Tibial nerve (tissue), 4 donors: ENCODE measurements around the gene ETV3. TPM values are rescaled to one million over a fixed set of nuclear protein-coding genes. Genes with fewer than 3 reads are reported as not detected.

ENCODE experiments used
- DNase-seq, 2 donors: peaks; one replicate each; pipeline ENCODE4 v3.0.0-alpha.2; 2019; ENCODE audit warnings: low spot score in 2 of 2
- H3K27ac ChIP-seq, 4 donors: fragments of 200-600 bp; sonication (generic) in 3 of 4; one replicate each; pipeline ENCODE4 v1.5.1; 2017 to 2019; ENCODE audit warnings: mild to moderate bottlenecking in 1 of 4
- H3K27me3 ChIP-seq, 2 donors: fragments of 200-600 bp; sonication (generic) in 1 of 2; one replicate each; pipeline versions ENCODE4 v1.5.1 to v1.6.0; 2017 to 2019
- H3K36me3 ChIP-seq, 3 donors: fragments of 200-600 bp; sonication (generic); one replicate each; pipeline ENCODE4 v1.5.1; 2018 to 2019
- H3K4me1 ChIP-seq, 4 donors: fragments of 200-600 bp; sonication (generic) in 3 of 4; one replicate each; pipeline ENCODE4 v1.5.1; 2017 to 2019
- H3K4me3 ChIP-seq, 4 donors: fragments of 200-600 bp; sonication (generic) in 3 of 4; one replicate each; pipeline ENCODE4 v1.5.1; 2017 to 2019; ENCODE audit warnings: mild to moderate bottlenecking in 1 of 4, moderate library complexity in 1 of 4
- H3K9me3 ChIP-seq, 4 donors: fragments of 200-600 bp; sonication (generic) in 3 of 4; one replicate each; pipeline ENCODE4 v1.5.1; 2017 to 2019
- EP300 ChIP-seq, 2 donors: sonication (generic); formaldehyde crosslinking; IDR thresholded peaks; one replicate each; pipeline ENCODE4 v1.6.1; 2017; ENCODE audit warnings: antibody characterized with exemption in 2 of 2, mild to moderate bottlenecking in 1 of 2
- POLR2A ChIP-seq, 2 donors: fragments of 450-650 bp; IDR thresholded peaks; one replicate each; pipeline ENCODE4 v1.6.1; 2017; ENCODE audit warnings: antibody characterized with exemption in 2 of 2, mild to moderate bottlenecking in 2 of 2, moderate library complexity in 2 of 2
- WGBS, 2 donors: methylation state at CpG; one replicate each; pipeline ENCODE4 v1.1.5; 2018; 5-methylcytosine and 5-hydroxymethylcytosine counted together
- total RNA-seq, 4 donors: library from RNA; depleted of rRNA; stranded (reverse); fragments of >200 nt; gene quantifications; one replicate each; pipeline ENCODE4 v1.1.0, GENCODE V29; 2016
- TF ChIP-seq, protein P1 (sequence below), 5 experiments: fragments of 200-600 bp in 3 of 5; fragments of 450-650 bp in 2 of 5; sonication (generic) in 3 of 5; IDR thresholded peaks; one replicate each; pipeline ENCODE4 v1.5.1; 2016 to 2019; ENCODE audit warnings: antibody characterized with exemption in 5 of 5, mild to moderate bottlenecking in 3 of 5, moderate library complexity in 2 of 5

ETV3 gene
- total RNA-seq, 4 donors from 2014 or later = 18.4 to 20.0 (median 19.1) TPM

GRCh38 chr1:157089789-157090188, 48.4 kb downstream of the ETV3 start:
- no peaks in the 10 kb centered on the region for H3K36me3 ChIP-seq
- H3K4me1 ChIP-seq = peaks cover 0 to 20% (median 7%) of the 10 kb centered on the region in 4 donors
- DNase-seq = no peak
- 80 to 84% methylated on average over 8 to 9 of the region's 9 CpGs for WGBS, 2 donors
- no peaks in the 10 kb centered on the region for H3K9me3 ChIP-seq
- H3K4me3 ChIP-seq = no peak overlapping the region
- no peaks in the 10 kb centered on the region for H3K27me3 ChIP-seq
- TF ChIP-seq EP300 (IDR thresholded peaks at IDR 0.05) (no peak), POLR2A (IDR thresholded peaks at IDR 0.05) (no peak)
- TF ChIP-seq, protein P1, sequence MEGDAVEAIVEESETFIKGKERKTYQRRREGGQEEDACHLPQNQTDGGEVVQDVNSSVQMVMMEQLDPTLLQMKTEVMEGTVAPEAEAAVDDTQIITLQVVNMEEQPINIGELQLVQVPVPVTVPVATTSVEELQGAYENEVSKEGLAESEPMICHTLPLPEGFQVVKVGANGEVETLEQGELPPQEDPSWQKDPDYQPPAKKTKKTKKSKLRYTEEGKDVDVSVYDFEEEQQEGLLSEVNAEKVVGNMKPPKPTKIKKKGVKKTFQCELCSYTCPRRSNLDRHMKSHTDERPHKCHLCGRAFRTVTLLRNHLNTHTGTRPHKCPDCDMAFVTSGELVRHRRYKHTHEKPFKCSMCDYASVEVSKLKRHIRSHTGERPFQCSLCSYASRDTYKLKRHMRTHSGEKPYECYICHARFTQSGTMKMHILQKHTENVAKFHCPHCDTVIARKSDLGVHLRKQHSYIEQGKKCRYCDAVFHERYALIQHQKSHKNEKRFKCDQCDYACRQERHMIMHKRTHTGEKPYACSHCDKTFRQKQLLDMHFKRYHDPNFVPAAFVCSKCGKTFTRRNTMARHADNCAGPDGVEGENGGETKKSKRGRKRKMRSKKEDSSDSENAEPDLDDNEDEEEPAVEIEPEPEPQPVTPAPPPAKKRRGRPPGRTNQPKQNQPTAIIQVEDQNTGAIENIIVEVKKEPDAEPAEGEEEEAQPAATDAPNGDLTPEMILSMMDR (IDR thresholded peaks at IDR 0.05) = no peak
- H3K27ac ChIP-seq = no peak overlapping the region

DNA sequence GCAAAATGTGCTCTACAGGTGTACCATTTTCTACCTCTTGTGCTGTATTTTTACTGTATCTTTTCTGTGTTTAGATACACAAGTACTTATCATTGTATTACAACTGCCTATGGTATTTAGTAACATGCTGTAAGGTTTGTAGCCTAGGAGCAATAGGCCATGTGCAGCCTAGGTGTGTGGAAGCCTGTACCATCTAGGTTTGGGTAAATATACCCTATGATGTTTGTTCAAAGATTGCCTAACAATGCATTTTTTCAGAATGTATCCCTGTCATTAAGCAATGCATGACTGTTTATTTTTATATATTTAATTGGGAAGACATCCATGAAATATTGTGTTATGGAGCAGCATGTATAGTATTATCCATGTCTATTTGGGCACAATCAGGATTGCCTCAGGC, 49.6 kb downstream of the ETV3 start:
- no peak for DNase-seq
- Histone ChIP-seq H3K4me1 (peaks cover 0 to 20% (median 7%) of the 10 kb centered on the region in 4 donors), H3K36me3 (no peaks in the 10 kb centered on the region), H3K27ac (no peak overlapping the region), H3K9me3 (no peaks in the 10 kb centered on the region), H3K4me3 (no peak overlapping the region), H3K27me3 (no peaks in the 10 kb centered on the region)
- TF ChIP-seq, protein P1 (IDR thresholded peaks at IDR 0.05) = no peak
- TF ChIP-seq POLR2A (IDR thresholded peaks at IDR 0.05) (no peak), EP300 (IDR thresholded peaks at IDR 0.05) (no peak)

DNA sequence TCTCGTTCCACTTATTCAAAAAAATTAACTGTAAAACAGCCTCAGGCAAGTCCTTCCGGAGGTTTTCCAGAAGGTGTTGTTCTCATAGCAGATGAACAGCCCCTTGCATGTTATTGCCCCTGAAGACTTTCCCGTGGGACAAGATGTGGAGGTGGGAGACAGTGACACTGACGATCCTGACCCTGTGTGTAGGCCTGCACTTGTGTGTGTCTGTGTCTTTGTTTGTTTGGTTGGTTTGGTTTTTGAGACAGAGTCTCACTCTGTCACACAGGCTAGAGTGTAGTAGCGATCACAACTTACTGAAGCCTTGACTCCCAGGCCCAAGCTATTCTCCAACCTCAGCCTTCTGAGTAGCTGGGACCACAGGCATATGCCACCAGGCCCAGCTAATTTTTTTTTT, 51.2 kb downstream of the ETV3 start:
- Histone ChIP-seq H3K4me3 (no peak overlapping the region), H3K9me3 (no peaks in the 10 kb centered on the region), H3K27ac (no peak overlapping the region), H3K4me1 (peaks cover 0 to 14% (median 7%) of the 10 kb centered on the region in 4 donors), H3K27me3 (no peaks in the 10 kb centered on the region), H3K36me3 (no peaks in the 10 kb centered on the region)
- DNase-seq = no peak
- 72 to 81% methylated on average over 5 of the region's 5 CpGs for WGBS, 2 donors
- TF ChIP-seq, protein P1 (IDR thresholded peaks at IDR 0.05) = no peak
- TF ChIP-seq EP300 (IDR thresholded peaks at IDR 0.05) = no peak
- TF ChIP-seq POLR2A (IDR thresholded peaks at IDR 0.05) = no peak

GRCh38 chr1:157086299-157086698, 51.9 kb downstream of the ETV3 start:
- Histone ChIP-seq H3K4me1 (peaks cover 0 to 14% (median 7%) of the 10 kb centered on the region in 4 donors), H3K27ac (no peak overlapping the region), H3K4me3 (no peak overlapping the region), H3K9me3 (no peaks in the 10 kb centered on the region), H3K36me3 (no peaks in the 10 kb centered on the region), H3K27me3 (no peaks in the 10 kb centered on the region)
- TF ChIP-seq, protein P1 (IDR thresholded peaks at IDR 0.05) = no peak
- no peak for TF ChIP-seq POLR2A (IDR thresholded peaks at IDR 0.05)
- TF ChIP-seq EP300 (IDR thresholded peaks at IDR 0.05) = no peak
- WGBS, 2 donors = 78 to 80% methylated on average over 6 of the region's 6 CpGs
- no peak for DNase-seq

DNA sequence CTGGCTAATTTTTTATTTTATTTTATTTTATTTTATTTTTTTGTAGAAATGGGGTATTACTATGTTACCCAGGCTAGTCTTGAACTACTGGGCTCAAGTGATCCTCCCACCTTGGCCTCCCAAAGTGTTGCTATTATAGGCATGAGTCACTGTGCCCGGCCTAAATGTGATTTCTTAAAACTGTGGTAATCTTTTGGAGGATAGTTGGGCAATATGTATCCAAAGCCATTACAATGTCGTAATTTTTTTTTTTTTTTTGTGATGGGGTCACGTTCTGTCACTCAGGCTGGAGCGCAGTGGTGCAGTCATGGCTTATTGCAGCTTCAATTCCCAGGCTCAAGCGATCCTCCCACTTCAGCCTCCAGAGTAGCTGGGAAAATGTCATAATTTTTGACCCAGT, 52.8 kb downstream of the ETV3 start:
- no peak for TF ChIP-seq POLR2A (IDR thresholded peaks at IDR 0.05)
- no peak for TF ChIP-seq EP300 (IDR thresholded peaks at IDR 0.05)
- TF ChIP-seq, protein P1 (IDR thresholded peaks at IDR 0.05) = no peak
- Histone ChIP-seq H3K36me3 (no peaks in the 10 kb centered on the region), H3K27ac (no peak overlapping the region), H3K9me3 (no peaks in the 10 kb centered on the region), H3K4me1 (peaks cover 0 to 6% (median 3%) of the 10 kb centered on the region in 4 donors), H3K27me3 (no peaks in the 10 kb centered on the region), H3K4me3 (no peak overlapping the region)
- WGBS, 2 donors = 75 to 82% methylated on average over 5 of the region's 5 CpGs
- DNase-seq = no peak
